Uterus (tissue), 4 donors: ENCODE measurements around the gene DCAF16. TPM values are rescaled to one million over a fixed set of nuclear protein-coding genes. Genes with fewer than 3 reads are reported as not detected.
A peak's percentile ranks its signal among the peaks of the same experiment; 100 is the strongest.
"Not testable (repeated sequence)": the region's sequence is repeated elsewhere in the genome, so short reads cannot be mapped to it uniquely, and the experiment has no call there.

Experiments used
- DNase-seq, 2 donors: peaks; one replicate each; pipeline ENCODE4 v3.0.0-alpha.2; 2019 to 2020
- H3K27ac ChIP-seq, 2 donors: fragments of 200-600 bp; sonication (generic); 1 replicate in 1 of 2; 2 replicates in 1 of 2; pipeline ENCODE4 v1.5.1; 2016 to 2018
- H3K27me3 ChIP-seq, 2 donors: fragments of 200-600 bp; sonication (generic); one replicate each; pipeline ENCODE4 v1.5.1; 2018 to 2019; ENCODE audit warnings: control low read depth in 1 of 2
- H3K36me3 ChIP-seq, 2 donors: fragments of 200-600 bp; sonication (generic); one replicate each; pipeline ENCODE4 v1.5.1; 2019; ENCODE audit warnings: control low read depth in 1 of 2
- H3K4me1 ChIP-seq, 2 donors: fragments of 200-600 bp; sonication (generic); one replicate each; pipeline ENCODE4 v1.5.1; 2018 to 2019; ENCODE audit warnings: control low read depth in 1 of 2
- H3K4me3 ChIP-seq, 2 donors: fragments of 200-600 bp; sonication (generic); 1 replicate in 1 of 2; 2 replicates in 1 of 2; pipeline ENCODE4 v1.5.1; 2018 to 2019; ENCODE audit warnings: mild to moderate bottlenecking in 1 of 2
- H3K9me3 ChIP-seq, 2 donors: fragments of 200-600 bp; sonication (generic); one replicate each; pipeline ENCODE4 v1.5.1; 2019; ENCODE audit warnings: control low read depth in 1 of 2
- CTCF ChIP-seq, 4 experiments: fragments of 200-600 bp in 2 of 4; fragments of 450-650 bp in 2 of 4; sonication (generic) in 2 of 4; IDR thresholded peaks; one replicate each; pipeline ENCODE4 v1.5.1; 2016 to 2019; ENCODE audit warnings: antibody characterized with exemption in 4 of 4, mild to moderate bottlenecking in 2 of 4, moderate library complexity in 1 of 4
- POLR2A ChIP-seq, 2 donors: fragments of 450-650 bp; IDR thresholded peaks; one replicate each; pipeline ENCODE4 v1.6.1; 2016; ENCODE audit warnings: antibody characterized with exemption in 2 of 2, mild to moderate bottlenecking in 1 of 2, moderate library complexity in 1 of 2
- intact Hi-C: fragments of 100-400 bp; cut with DNase I; formaldehyde crosslinking; loops from one replicate; pipeline ENCODE4 v1.15.1; 2023; ENCODE audit warnings: low total_unique reads
- total RNA-seq, 4 donors: library from RNA; depleted of rRNA in 3 of 4; stranded (reverse); fragments of >200 nt in 3 of 4; gene quantifications; one replicate each; pipeline versions ENCODE4 v1.1.0 to v1.2.4, GENCODE V29; 2014 to 2023
- donor health status: DM: yes; HTN: yes; CAD: no.

The DCAF16 gene
- 10 to 100 TPM; 25.6 to 65.9 (median 55.2) TPM for total RNA-seq

- peak within 1 kb of the TSS; percentile 76 to 87 for H3K4me3 ChIP-seq
- H3K9me3 ChIP-seq: no peaks in the 10 kb centered on the region
- no peaks in the 10 kb centered on the region for H3K27me3 ChIP-seq
- peak within 1 kb of the TSS; percentile 96 to 97 for H3K27ac ChIP-seq
- peak; percentile 99 for DNase-seq
- H3K36me3 ChIP-seq: no peaks in the 10 kb centered on the region
- TF ChIP-seq CTCF (IDR thresholded peaks at IDR 0.05) (no peak), POLR2A (IDR thresholded peaks at IDR 0.05) (peak; percentile 97)
- intact Hi-C loops: no loop called here
- peaks cover 9 to 10% of the 10 kb centered on the region in 2 donors for H3K4me1 ChIP-seq
These were observed at the start of gene DCAF16, which contains the start of gene NCAPG for GRCh38 chr4:17810260-17811077. Gene DCAF16 (minus strand): TSS chr4:17810757. CDS start chr4:17804141, 6,616 bp downstream. Gene NCAPG (plus strand): TSS chr4:17810979. CDS start chr4:17811078, 99 bp downstream.

- TF ChIP-seq POLR2A (IDR thresholded peaks at IDR 0.05) (no peak), CTCF (IDR thresholded peaks at IDR 0.05) (no peak)
- Histone ChIP-seq H3K36me3 (no peaks in the 10 kb centered on the region), H3K4me3 (no peak overlapping the region), H3K9me3 (peaks cover 0 to 5% of the 10 kb centered on the region in 2 donors), H3K27ac (no peak overlapping the region), H3K4me1 (no peaks in the 10 kb centered on the region), H3K27me3 (no peaks in the 10 kb centered on the region)
- intact Hi-C loops: no loop called here
- DNase-seq: no peak
These were observed 49.3 kb upstream of the DCAF16 start for GRCh38 chr4:17859793-17860406.

- intact Hi-C loops: no loop called here
- Histone ChIP-seq H3K27ac (no peak overlapping the region), H3K4me3 (no peak overlapping the region), H3K27me3 (no peaks in the 10 kb centered on the region), H3K4me1 (no peaks in the 10 kb centered on the region), H3K9me3 (peaks cover 0 to 5% of the 10 kb centered on the region in 2 donors), H3K36me3 (no peaks in the 10 kb centered on the region)
- DNase-seq: no peak
- TF ChIP-seq POLR2A (IDR thresholded peaks at IDR 0.05) (no peak), CTCF (IDR thresholded peaks at IDR 0.05) (no peak)
These were observed 43.5 kb upstream of the DCAF16 start for GRCh38 chr4:17854036-17854435.

- Histone ChIP-seq H3K4me3 (no peak overlapping the region), H3K27me3 (no peaks in the 10 kb centered on the region), H3K4me1 (no peaks in the 10 kb centered on the region), H3K9me3 (no peaks in the 10 kb centered on the region), H3K27ac (no peak overlapping the region), H3K36me3 (no peaks in the 10 kb centered on the region)
- intact Hi-C loops: no loop called here
- no peak for DNase-seq
- no peak for TF ChIP-seq CTCF (IDR thresholded peaks at IDR 0.05)
- no peak for TF ChIP-seq POLR2A (IDR thresholded peaks at IDR 0.05)
These were observed 41.4 kb upstream of the DCAF16 start for GRCh38 chr4:17851959-17852358.

GRCh38 chr4:17850295-17850694 lies 39.7 kb upstream of the DCAF16 start:
- H3K27me3 ChIP-seq, intact Hi-C loops, H3K9me3 ChIP-seq, H3K36me3 ChIP-seq, H3K27ac ChIP-seq, DNase-seq, H3K4me3 ChIP-seq, H3K4me1 ChIP-seq: not testable (repeated sequence)
